Heart left ventricle (tissue), 16 donors: ENCODE data around the gene GTPBP6. TPM values are rescaled to one million over a fixed set of nuclear protein-coding genes. Genes with fewer than 3 reads are reported as not detected.
A peak's percentile ranks its signal among the peaks of the same experiment; 100 is the strongest.

Experiments
- ATAC-seq, 4 donors: fragments of 200-7000 bp; cut with Tn5 transposase; one replicate each; pipeline ENCODE4 v1.9.1; 2020 to 2022; ENCODE audit warnings: moderate library complexity in 4 of 4, mild to moderate bottlenecking in 3 of 4, moderate number of reproducible peaks in 1 of 4
- DNase-seq, 5 donors: peaks; one replicate each; pipeline ENCODE4 v3.0.0-alpha.2; 2020
- H3K27ac ChIP-seq, 12 donors: fragments of 200-600 bp; sonication (generic) in 4 of 12; one replicate each; pipeline versions ENCODE4 v1.5.0 to v1.8.0; 2016 to 2022; ENCODE audit warnings: mild to moderate bottlenecking in 2 of 12
- H3K27me3 ChIP-seq, 9 donors: fragments of 200-600 bp; sonication (generic) in 2 of 9; one replicate each; pipeline versions ENCODE4 v1.5.1 to v1.8.0; 2016 to 2022; ENCODE audit warnings: mild to moderate bottlenecking in 3 of 9
- H3K36me3 ChIP-seq, 9 donors: fragments of 200-600 bp; sonication (generic) in 2 of 9; one replicate each; pipeline versions ENCODE4 v1.5.0 to v1.8.0; 2018 to 2022; ENCODE audit warnings: mild to moderate bottlenecking in 2 of 9
- H3K4me1 ChIP-seq, 12 donors: fragments of 200-600 bp; sonication (generic) in 4 of 12; one replicate each; pipeline versions ENCODE4 v1.5.0 to v1.8.0; 2016 to 2022; ENCODE audit warnings: mild to moderate bottlenecking in 3 of 12
- H3K4me3 ChIP-seq, 12 donors: fragments of 200-600 bp; sonication (generic) in 4 of 12; one replicate each; pipeline versions ENCODE4 v1.5.0 to v1.8.0; 2017 to 2022; ENCODE audit warnings: mild to moderate bottlenecking in 9 of 12, moderate library complexity in 4 of 12
- H3K9me3 ChIP-seq, 12 donors: fragments of 200-600 bp; sonication (generic) in 4 of 12; one replicate each; pipeline versions ENCODE4 v1.5.0 to v1.8.0; 2016 to 2022; ENCODE audit warnings: mild to moderate bottlenecking in 1 of 12
- POLR2A ChIP-seq, 2 donors: fragments of 450-650 bp; IDR thresholded peaks; one replicate each; pipeline ENCODE4 v1.6.1; 2017; ENCODE audit warnings: antibody characterized with exemption in 2 of 2, mild to moderate bottlenecking in 2 of 2, moderate library complexity in 2 of 2
- WGBS, 4 donors: extraction: QIAGEN DNeasy Blood & Tissue Kit in 2 of 4; methylation state at CpG; one replicate each; pipeline versions ENCODE4 v1.1.5 to v1.1.7; 2013 to 2018; 5-methylcytosine and 5-hydroxymethylcytosine counted together
- intact Hi-C, 10 donors: fragments of 100-400 bp; cut with DNase I; formaldehyde crosslinking; loops; one replicate each; pipeline versions ENCODE4 v1.11.1 to v1.14.2; 2022
- polyA plus RNA-seq, 2 donors: library from polyadenylated mRNA; stranded (reverse); fragments of 200-250 nt; gene quantifications; one replicate each; pipeline ENCODE4 v1.2.3, GENCODE V29; 2013
- total RNA-seq, 9 donors: library from RNA; depleted of rRNA in 2 of 9; stranded (reverse); fragments of >200 nt in 2 of 9; fragmentation: NEBNext Ultra II Directional in 3 of 9; extraction: Animal tissue kit (Norgen Biotek cat#: 25700) in 3 of 9; gene quantifications; one replicate each; pipeline versions ENCODE4 v1.1.0 to v1.2.4, GENCODE V29; 2016 to 2023
- TF ChIP-seq, protein P1 (sequence below), 12 donors: fragments of 200-600 bp; sonication (generic) in 4 of 12; IDR thresholded peaks; one replicate each; pipeline versions ENCODE4 v1.5.0 to v1.8.0; 2018 to 2022; ENCODE audit warnings: antibody characterized with exemption in 12 of 12, mild to moderate bottlenecking in 5 of 12
- donor health status: ischemic (EF 13 %, LVEDD 7.1; RV severe dilation, severe dysfunction).
- donor health status: healthy with polysubstance abuse.
- donor health status: DM: no; HTN: yes; CAD: no.
- donor health status: DM: no; HTN: no; CAD: no.
- donor health status: ischemic (EF 25% LVEDD 6.9; RV normal size, moderate dysfunction).
- donor health status: ischemic (EF 25% LVEDD 5.7; RV mildly dilated, moderate dysfunction).
- donor health status: healthy.
- donor health status: DM: yes; HTN: yes; CAD: no.
- donor health status: ischemic (EF 35%, LVEDD 5.7; RV mildly dilated, moderate dysfunction).
- donor health status: nonischemic (EF 11% LVEDD 7.7; RV severe dilation, severe dysfunction).
- donor health status: DM: yes; HTN: yes; CAD: no.
- donor health status: PGD.
- donor health status: ischemic (EF 29% LVEDD 5.4; RV normal size, mild dysfunction).
- donor health status: nonischemic (EF 23%, LVEDD 6.1; RV moderate dilation, normal function).

Gene GTPBP6
- total and polyA plus RNA-seq, 11 donors, result 31.3 to 102 (median 49.9) TPM

GRCh38 chrX:314781-315595 is 3.6 kb downstream of the GTPBP6 start:
- intact Hi-C loops, result loop anchor here in 4 of 10 donors (5.0 kb wide), 2 partner anchors 38 to 72 kb away; partner anchors contain the start of gene PPP2R3B (in 1 of the 4)

GRCh38 chrX:314049-314448 is 4.5 kb downstream of the GTPBP6 start:
- no peaks in the 10 kb centered on the region for H3K9me3 ChIP-seq
- H3K4me1 ChIP-seq, result peaks cover 0 to 9% (median 0%) of the 10 kb centered on the region in 12 donors
- peak in 4 of 5 donors; percentile 11 to 64 (median 20) for DNase-seq
- no peak overlapping the region for H3K27ac ChIP-seq
- ATAC-seq, result no peak
- peaks cover 0 to 61% (median 53%) of the 10 kb centered on the region in 9 donors for H3K36me3 ChIP-seq
- intact Hi-C loops, result no loop called here
- TF ChIP-seq POLR2A (IDR thresholded peaks at IDR 0.05), result no peak
- TF ChIP-seq, protein P1, sequence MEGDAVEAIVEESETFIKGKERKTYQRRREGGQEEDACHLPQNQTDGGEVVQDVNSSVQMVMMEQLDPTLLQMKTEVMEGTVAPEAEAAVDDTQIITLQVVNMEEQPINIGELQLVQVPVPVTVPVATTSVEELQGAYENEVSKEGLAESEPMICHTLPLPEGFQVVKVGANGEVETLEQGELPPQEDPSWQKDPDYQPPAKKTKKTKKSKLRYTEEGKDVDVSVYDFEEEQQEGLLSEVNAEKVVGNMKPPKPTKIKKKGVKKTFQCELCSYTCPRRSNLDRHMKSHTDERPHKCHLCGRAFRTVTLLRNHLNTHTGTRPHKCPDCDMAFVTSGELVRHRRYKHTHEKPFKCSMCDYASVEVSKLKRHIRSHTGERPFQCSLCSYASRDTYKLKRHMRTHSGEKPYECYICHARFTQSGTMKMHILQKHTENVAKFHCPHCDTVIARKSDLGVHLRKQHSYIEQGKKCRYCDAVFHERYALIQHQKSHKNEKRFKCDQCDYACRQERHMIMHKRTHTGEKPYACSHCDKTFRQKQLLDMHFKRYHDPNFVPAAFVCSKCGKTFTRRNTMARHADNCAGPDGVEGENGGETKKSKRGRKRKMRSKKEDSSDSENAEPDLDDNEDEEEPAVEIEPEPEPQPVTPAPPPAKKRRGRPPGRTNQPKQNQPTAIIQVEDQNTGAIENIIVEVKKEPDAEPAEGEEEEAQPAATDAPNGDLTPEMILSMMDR (IDR thresholded peaks at IDR 0.05), result no peak
- no peak overlapping the region for H3K4me3 ChIP-seq
- no peaks in the 10 kb centered on the region for H3K27me3 ChIP-seq
- WGBS, 4 donors, result 97 to 98% (median 97%) methylated on average over 32 to 34 of the region's 34 CpGs

More at GRCh38 chrX:314781-315595, 3.6 kb downstream of the GTPBP6 start:
- H3K4me3 ChIP-seq, result no peak overlapping the region
- ATAC-seq, result no peak
- H3K9me3 ChIP-seq, result no peaks in the 10 kb centered on the region
- H3K36me3 ChIP-seq, result peaks cover 0 to 58% (median 46%) of the 10 kb centered on the region in 9 donors
- peaks cover 0 to 17% (median 5%) of the 10 kb centered on the region in 12 donors for H3K4me1 ChIP-seq
- DNase-seq, result peak; percentile 4 to 54 (median 22)
- H3K27ac ChIP-seq, result no peak overlapping the region
- 87 to 91% (median 88%) methylated on average over 50 to 51 of the region's 51 CpGs for WGBS, 4 donors
- no peaks in the 10 kb centered on the region for H3K27me3 ChIP-seq
- TF ChIP-seq POLR2A (IDR thresholded peaks at IDR 0.05), result no peak
- TF ChIP-seq, protein P1 (IDR thresholded peaks at IDR 0.05), result no peak

DNA sequence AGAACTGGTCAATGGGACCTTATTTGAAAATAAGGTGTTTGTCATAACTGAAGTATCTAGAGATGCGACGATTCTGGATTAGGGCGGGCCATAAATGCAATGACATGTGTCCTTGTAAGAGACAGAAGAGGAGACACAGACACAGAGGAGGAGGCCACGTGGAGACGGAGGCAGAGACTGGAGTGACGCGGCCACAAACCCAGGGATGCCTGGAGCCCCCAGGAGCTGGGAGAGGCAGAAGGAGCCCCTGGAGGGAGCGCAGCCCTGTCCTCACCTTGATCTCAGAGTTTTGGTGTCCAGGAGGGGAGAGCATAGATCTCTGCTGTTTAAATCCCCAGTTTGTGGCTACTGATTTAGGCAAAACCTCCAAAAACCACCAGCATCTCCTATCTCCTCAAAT is 5.0 kb downstream of the GTPBP6 start:
- H3K9me3 ChIP-seq, result no peaks in the 10 kb centered on the region
- 85 to 97% (median 94%) methylated on average over 8 of the region's 8 CpGs for WGBS, 4 donors
- intact Hi-C loops, result no loop called here
- H3K27me3 ChIP-seq, result no peaks in the 10 kb centered on the region
- no peak for ATAC-seq
- no peak overlapping the region for H3K4me3 ChIP-seq
- no peak for TF ChIP-seq POLR2A (IDR thresholded peaks at IDR 0.05)
- TF ChIP-seq, protein P1 (IDR thresholded peaks at IDR 0.05), result no peak
- H3K27ac ChIP-seq, result no peak overlapping the region
- peaks cover 0 to 65% (median 58%) of the 10 kb centered on the region in 9 donors for H3K36me3 ChIP-seq
- DNase-seq, result peak in 3 of 5 donors; percentile 3 to 19 (median 11)
- H3K4me1 ChIP-seq, result peaks cover 0 to 9% (median 0%) of the 10 kb centered on the region in 12 donors

GRCh38 chrX:312621-313331 is 5.8 kb downstream of the GTPBP6 start:
- 89 to 96% (median 94%) methylated on average over 45 to 54 of the region's 54 CpGs for WGBS, 4 donors
- H3K36me3 ChIP-seq, result peaks cover 0 to 73% (median 66%) of the 10 kb centered on the region in 9 donors
- no peaks in the 10 kb centered on the region for H3K27me3 ChIP-seq
- ATAC-seq, result no peak
- H3K4me1 ChIP-seq, result peaks cover 0 to 7% (median 0%) of the 10 kb centered on the region in 12 donors
- H3K4me3 ChIP-seq, result no peak overlapping the region
- peak in 4 of 5 donors; percentile 15 to 55 (median 21) for DNase-seq
- no peaks in the 10 kb centered on the region for H3K9me3 ChIP-seq
- H3K27ac ChIP-seq, result no peak overlapping the region
- intact Hi-C loops, result no loop called here
- no peak for TF ChIP-seq POLR2A (IDR thresholded peaks at IDR 0.05)
- TF ChIP-seq, protein P1 (IDR thresholded peaks at IDR 0.05), result no peak
